Neuronal stem cell (in vitro differentiated cells): Measurements from ENCODE around the gene TADA2B.

Experiments used
- DNase-seq: peaks from one replicate; pipeline ENCODE4 v3.0.0-alpha.2; 2013; ENCODE audit warnings: low spot score
- H2AFZ ChIP-seq: one replicate; pipeline ENCODE4 v1.6.1; 2013; ENCODE audit warnings: mild to moderate bottlenecking, low read length, inconsistent platforms
- H2AK5ac ChIP-seq: 2 replicates; pipeline ENCODE4 v1.6.1; 2013; ENCODE audit warnings: low read depth, mild to moderate bottlenecking, inconsistent platforms, low read length, moderate library complexity, mixed read lengths
- H2BK120ac ChIP-seq: 2 replicates; pipeline ENCODE4 v1.6.1; 2013; ENCODE audit warnings: low read depth, mild to moderate bottlenecking, inconsistent platforms, low read length, moderate library complexity, mixed read lengths
- H2BK12ac ChIP-seq: one replicate; pipeline ENCODE4 v1.6.1; 2013; ENCODE audit warnings: low read length, inconsistent platforms
- H2BK15ac ChIP-seq: 2 replicates; pipeline ENCODE4 v1.6.1; 2013; ENCODE audit warnings: mild to moderate bottlenecking, low read length, inconsistent platforms, mixed read lengths
- H2BK5ac ChIP-seq: one replicate; pipeline ENCODE4 v1.6.1; 2013; ENCODE audit warnings: inconsistent platforms, mild to moderate bottlenecking, low read length, moderate library complexity
- H3K14ac ChIP-seq: one replicate; pipeline ENCODE4 v1.6.1; 2013; ENCODE audit warnings: low read length, inconsistent platforms
- H3K18ac ChIP-seq: 2 replicates; pipeline ENCODE4 v1.6.1; 2013; ENCODE audit warnings: low read length, inconsistent platforms
- H3K23ac ChIP-seq: 2 replicates; pipeline ENCODE4 v1.6.1; 2013; ENCODE audit warnings: low read depth, mild to moderate bottlenecking, mixed read lengths, low read length, inconsistent platforms; ENCODE audit not compliant: poor library complexity
- H3K27ac ChIP-seq: replicated peaks from 3 replicates; pipeline ENCODE4 v1.5.1; 2013; ENCODE audit warnings: low read length, inconsistent platforms
- H3K27me3 ChIP-seq, 3 experiments: 2 replicates each; pipeline ENCODE4 v1.6.1; 2013; ENCODE audit warnings: low read length in 3 of 3, mild to moderate bottlenecking in 2 of 3, inconsistent platforms in 1 of 3, low read depth in 1 of 3, mixed read lengths in 1 of 3, moderate library complexity in 1 of 3; ENCODE audit not compliant: control insufficient read depth in 3 of 3, insufficient read depth in 3 of 3
- H3K36me3 ChIP-seq, 2 donors: replicated peaks in 1 of 2; 2 replicates each; pipeline ENCODE4 v1.6.1; 2013; ENCODE audit warnings: low read length in 2 of 2; ENCODE audit not compliant: control insufficient read depth in 2 of 2, insufficient read depth in 2 of 2
- H3K4ac ChIP-seq: 2 replicates; pipeline ENCODE4 v1.6.1; 2013; ENCODE audit warnings: inconsistent platforms, mild to moderate bottlenecking, low read length, moderate library complexity
- H3K4me1 ChIP-seq, 2 donors: 1 replicate in 1 of 2; 2 replicates in 1 of 2; pipeline ENCODE4 v1.6.1; 2013; ENCODE audit warnings: low read length in 2 of 2, low read depth in 1 of 2; ENCODE audit not compliant: control insufficient read depth in 2 of 2, insufficient read depth in 1 of 2
- H3K4me2 ChIP-seq: one replicate; pipeline ENCODE4 v1.6.1; 2013; ENCODE audit warnings: mild to moderate bottlenecking, low read length, inconsistent platforms; ENCODE audit not compliant: insufficient read depth, poor library complexity, severe bottlenecking
- H3K4me3 ChIP-seq, 2 donors: 2 replicates each; pipeline ENCODE4 v1.5.1; 2013; ENCODE audit warnings: low read length in 2 of 2, mild to moderate bottlenecking in 2 of 2, inconsistent platforms in 1 of 2, moderate library complexity in 1 of 2
- H3K79me1 ChIP-seq: one replicate; pipeline ENCODE4 v1.6.1; 2013; ENCODE audit warnings: low read depth, mild to moderate bottlenecking, inconsistent platforms, low read length, moderate library complexity
- H3K9ac ChIP-seq: one replicate; pipeline ENCODE4 v1.6.1; 2013; ENCODE audit warnings: mild to moderate bottlenecking, low read depth, low read length, inconsistent platforms; ENCODE audit not compliant: poor library complexity
- H3K9me3 ChIP-seq, 2 donors: replicated peaks in 1 of 2; 2 replicates each; pipeline versions ENCODE3 to v1.6.1; 2013; ENCODE audit warnings: low read length in 2 of 2, mild to moderate bottlenecking in 2 of 2, inconsistent platforms in 1 of 2, low read depth in 1 of 2, mixed read lengths in 1 of 2, moderate library complexity in 1 of 2; ENCODE audit not compliant: control insufficient read depth in 2 of 2, insufficient read depth in 1 of 2
- H4K8ac ChIP-seq: one replicate; pipeline ENCODE4 v1.6.1; 2013; ENCODE audit warnings: low read depth, mild to moderate bottlenecking, inconsistent platforms, low read length, moderate library complexity
- H4K91ac ChIP-seq: one replicate; pipeline ENCODE4 v1.6.1; 2013; ENCODE audit warnings: low read length, low read depth, mild to moderate bottlenecking, inconsistent platforms; ENCODE audit not compliant: poor library complexity
- WGBS, 2 donors: extraction: QIAGEN DNeasy Blood & Tissue Kit; methylation state at CpG; one replicate each; pipeline ENCODE4 v1.1.7; 2013; ENCODE audit warnings: missing lambda C conversion rate in 2 of 2, mixed read lengths in 1 of 2; ENCODE audit not compliant: insufficient read length in 2 of 2, insufficient replicate concordance in 1 of 2; ENCODE audit errors: extremely low coverage in 2 of 2; 5-methylcytosine and 5-hydroxymethylcytosine counted together

Gene TADA2B

GRCh38 chr4:7068279-7068842, 25.2 kb downstream of the TADA2B start:
- Histone ChIP-seq H3K36me3 (peaks cover 5 to 24% of the 10 kb centered on the region in 2 donors), H3K14ac (no peak overlapping the region), H3K4me1 (peaks cover 5 to 7% of the 10 kb centered on the region in 2 donors), H3K23ac (peak overlapping the region; percentile 38), H3K9ac (peak overlapping the region; percentile 82), H3K4ac (no peak overlapping the region), H3K18ac (peak overlapping the region; percentile 95), H4K91ac (no peak overlapping the region), H3K4me3 (peak overlapping the region; percentile 79 to 86), H2BK12ac (no peak overlapping the region), H3K9me3 (no peaks in the 10 kb centered on the region), H3K27ac (no peak overlapping the region), H3K27me3 (peaks cover 0 to 20% (median 9%) of the 10 kb centered on the region in 3 experiments), H2BK120ac (no peak overlapping the region), H3K79me1 (peaks cover 7% of the 10 kb centered on the region), H2BK5ac (no peak overlapping the region), H2AFZ (peak overlapping the region; percentile 89), H2AK5ac (no peak overlapping the region), H4K8ac (no peak overlapping the region), H3K4me2 (peak overlapping the region; percentile 76), H2BK15ac (no peak overlapping the region)
- WGBS, 2 donors: no CpG with 5 or more reads among the region's 50 CpGs
- DNase-seq: no peak

GRCh38 chr4:7068883-7069282, 25.7 kb downstream of the TADA2B start:
- no peak overlapping the region for H4K91ac ChIP-seq
- no peak overlapping the region for H3K27ac ChIP-seq
- peaks cover 5 to 7% of the 10 kb centered on the region in 2 donors for H3K4me1 ChIP-seq
- H2BK5ac ChIP-seq: no peak overlapping the region
- H2BK120ac ChIP-seq: no peak overlapping the region
- H3K4me3 ChIP-seq: peak overlapping the region; percentile 79 to 86
- H3K36me3 ChIP-seq: peaks cover 3 to 19% of the 10 kb centered on the region in 2 donors
- peak overlapping the region; percentile 76 for H3K4me2 ChIP-seq
- no peak overlapping the region for H3K4ac ChIP-seq
- WGBS, 2 donors: no CpG with 5 or more reads among the region's 20 CpGs
- H3K14ac ChIP-seq: no peak overlapping the region
- no peak overlapping the region for H2BK12ac ChIP-seq
- peak overlapping the region; percentile 84 for H3K18ac ChIP-seq
- no peak overlapping the region for H2AK5ac ChIP-seq
- H3K27me3 ChIP-seq: peaks cover 0 to 20% (median 9%) of the 10 kb centered on the region in 3 experiments
- H2BK15ac ChIP-seq: no peak overlapping the region
- no peak overlapping the region for H4K8ac ChIP-seq
- H3K23ac ChIP-seq: no peak overlapping the region
- peaks cover 7% of the 10 kb centered on the region for H3K79me1 ChIP-seq
- no peaks in the 10 kb centered on the region for H3K9me3 ChIP-seq
- H3K9ac ChIP-seq: no peak overlapping the region
- no peak for DNase-seq
- H2AFZ ChIP-seq: peak overlapping the region; percentile 89

DNA sequence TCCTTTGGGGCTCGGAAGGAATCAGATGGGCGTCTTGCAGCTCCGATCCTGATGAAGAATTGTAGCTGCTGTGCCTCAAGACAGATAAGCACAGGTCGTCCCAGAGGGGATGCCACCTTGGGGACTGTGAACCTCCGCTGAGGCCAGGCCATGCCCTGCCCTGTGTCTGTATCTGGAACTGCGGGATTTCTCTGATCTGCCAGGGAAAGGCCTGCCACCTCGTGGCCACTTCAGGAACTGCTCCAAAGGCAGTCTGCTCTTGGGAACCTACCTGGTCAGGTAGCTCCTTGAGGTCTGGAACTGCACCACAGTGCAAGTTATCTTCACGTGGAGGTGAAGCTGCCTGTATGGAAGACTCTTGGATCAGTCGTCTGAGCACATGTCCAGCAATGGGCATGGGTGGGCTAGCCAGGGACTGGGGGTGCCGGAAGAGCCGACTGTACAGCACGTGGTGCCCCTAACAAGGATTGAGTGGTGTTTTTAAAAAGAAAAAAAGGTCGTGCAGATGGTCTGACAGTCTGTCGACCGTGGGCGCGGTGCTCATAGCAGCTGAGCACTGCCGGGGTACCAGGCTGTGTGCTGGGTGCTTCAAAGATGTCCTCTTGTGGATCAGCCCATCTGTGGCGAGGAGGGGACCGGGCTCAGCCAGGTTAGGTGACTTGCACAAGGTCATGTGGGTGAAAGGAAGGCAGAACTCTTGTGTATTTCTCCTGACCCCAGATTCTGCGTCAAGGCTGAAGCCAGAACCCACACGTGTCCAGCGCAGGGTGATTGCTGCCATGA, 27.7 kb downstream of the TADA2B start:
- Histone ChIP-seq H3K23ac (peak overlapping the region; percentile 0), H3K4me2 (no peak overlapping the region), H2BK15ac (no peak overlapping the region), H3K4ac (no peak overlapping the region), H3K27ac (no peak overlapping the region), H4K91ac (no peak overlapping the region), H4K8ac (no peak overlapping the region), H3K9me3 (no peaks in the 10 kb centered on the region), H3K79me1 (peaks cover 7% of the 10 kb centered on the region), H2AFZ (no peak overlapping the region), H2BK5ac (no peak overlapping the region), H3K18ac (no peak overlapping the region), H3K4me3 (no peak overlapping the region), H3K9ac (no peak overlapping the region), H3K36me3 (peaks cover 0 to 4% of the 10 kb centered on the region in 2 donors), H2AK5ac (no peak overlapping the region), H3K4me1 (peaks cover 5 to 7% of the 10 kb centered on the region in 2 donors), H3K27me3 (peaks cover 0 to 20% (median 9%) of the 10 kb centered on the region in 3 experiments), H2BK12ac (no peak overlapping the region), H3K14ac (no peak overlapping the region), H2BK120ac (no peak overlapping the region)
- no CpG with 5 or more reads among the region's 23 CpGs for WGBS, 2 donors
- peak; percentile 70 for DNase-seq

- Histone ChIP-seq H3K9ac (no peak overlapping the region), H2BK5ac (no peak overlapping the region), H3K36me3 (no peaks in the 10 kb centered on the region), H4K8ac (no peak overlapping the region), H3K4me1 (peaks cover 0 to 4% of the 10 kb centered on the region in 2 donors), H3K4me3 (no peak overlapping the region), H3K79me1 (no peaks in the 10 kb centered on the region), H3K27ac (no peak overlapping the region), H2BK12ac (no peak overlapping the region), H4K91ac (no peak overlapping the region), H2BK15ac (no peak overlapping the region), H3K4ac (no peak overlapping the region), H3K23ac (no peak overlapping the region), H3K27me3 (peaks cover 0 to 20% (median 9%) of the 10 kb centered on the region in 3 experiments), H2AFZ (no peak overlapping the region), H3K18ac (no peak overlapping the region), H2BK120ac (no peak overlapping the region), H3K14ac (no peak overlapping the region), H2AK5ac (peak overlapping the region; percentile 21), H3K4me2 (no peak overlapping the region), H3K9me3 (no peaks in the 10 kb centered on the region)
- DNase-seq: no peak
- no CpG with 5 or more reads among the region's 14 CpGs for WGBS, 2 donors
These were observed 29.9 kb downstream of the TADA2B start for GRCh38 chr4:7073059-7073458.
